HepG2 (cell line): ENCODE measurements around the gene DDX39B. TPM values are rescaled to one million over a fixed set of nuclear protein-coding genes. Genes with fewer than 3 reads are reported as not detected.
A peak's percentile ranks its signal among the peaks of the same experiment; 100 is the strongest.

Source experiments
- CERS6 ChIP-seq: sonication (generic); formaldehyde crosslinking; IDR thresholded peaks from 2 replicates; pipeline ENCODE4 v1.5.0; 2020; ENCODE audit warnings: missing genetic modification reagents
- EED ChIP-seq: sonication (generic); formaldehyde crosslinking; IDR thresholded peaks from 2 replicates; pipeline ENCODE4 v1.5.0; 2020; ENCODE audit warnings: mild to moderate bottlenecking, missing genetic modification reagents
- IKZF4 ChIP-seq: sonication (generic); formaldehyde crosslinking; IDR thresholded peaks from 2 replicates; pipeline ENCODE4 v1.5.1; 2020; ENCODE audit warnings: borderline replicate concordance, mild to moderate bottlenecking, low read depth, missing genetic modification reagents; ENCODE audit errors: not compliant biosample characterization
- ISX ChIP-seq: sonication (generic); formaldehyde crosslinking; conservative IDR thresholded peaks from 2 replicates; pipeline ENCODE4 v1.5.0; 2020; ENCODE audit warnings: missing genetic modification reagents
- LBX2 ChIP-seq: sonication (generic); formaldehyde crosslinking; IDR thresholded peaks from 2 replicates; pipeline ENCODE4 v1.5.0; 2020; ENCODE audit warnings: missing genetic modification reagents, mild to moderate bottlenecking, borderline replicate concordance
- MYC ChIP-seq: sonication (generic); formaldehyde crosslinking; IDR thresholded peaks from 2 replicates; pipeline ENCODE4 v1.9.0; 2021; ENCODE audit warnings: missing genetic modification reagents, borderline replicate concordance
- PAX8 ChIP-seq: sonication (generic); formaldehyde crosslinking; IDR thresholded peaks from 2 replicates; pipeline ENCODE4 v1.8.0; 2022; ENCODE audit warnings: mild to moderate bottlenecking, missing genetic modification reagents, borderline replicate concordance
- PTBP1 ChIP-seq: fragments of 200-400 bp; formaldehyde crosslinking; IDR thresholded peaks from 2 replicates; pipeline ENCODE4 v1.6.1; 2018; ENCODE audit warnings: low read length, low read depth; ENCODE audit not compliant: poor library complexity, severe bottlenecking
- RCOR2 ChIP-seq: IDR thresholded peaks from 2 replicates; pipeline ENCODE4 v1.6.1; 2016; ENCODE audit warnings: missing biosample characterization, missing genetic modification reagents
- SOX5 ChIP-seq: IDR thresholded peaks from 2 replicates; pipeline ENCODE4 v1.6.1; 2016; ENCODE audit warnings: borderline replicate concordance
- ZNF142 ChIP-seq: sonication (generic); formaldehyde crosslinking; IDR thresholded peaks from 2 replicates; pipeline ENCODE4 v1.4.0; 2020; ENCODE audit warnings: missing genetic modification reagents
- ZNF512 ChIP-seq: sonication (generic); formaldehyde crosslinking; IDR thresholded peaks from 2 replicates; pipeline ENCODE4 v1.4.0; 2020; ENCODE audit warnings: mild to moderate bottlenecking, missing genetic modification reagents
- ZNF605 ChIP-seq: sonication (generic); formaldehyde crosslinking; IDR thresholded peaks from 2 replicates; pipeline ENCODE4 v1.8.0; 2022; ENCODE audit warnings: mild to moderate bottlenecking, missing genetic modification reagents
- ZNF749 ChIP-seq: sonication (generic); formaldehyde crosslinking; IDR thresholded peaks from 2 replicates; pipeline ENCODE4 v1.8.0; 2022; ENCODE audit warnings: mild to moderate bottlenecking, missing genetic modification reagents, moderate library complexity, borderline replicate concordance
- ZNF772 ChIP-seq: sonication (generic); formaldehyde crosslinking; IDR thresholded peaks from 2 replicates; pipeline ENCODE4 v1.5.0; 2020; ENCODE audit warnings: mild to moderate bottlenecking, missing genetic modification reagents
- polyA plus RNA-seq, 8 experiments: library from polyadenylated mRNA; depleted of rRNA in 3 of 8; stranded (reverse) in 7 of 8; unstranded in 1 of 8; fragments of >200 nt; fragmentation: Illumina TruSeq in 4 of 8; extraction: Trizol in 4 of 8; gene quantifications; 2 replicates each; pipeline versions ENCODE4 v1.2.1 to v1.2.3, GENCODE V29; 2011 to 2016; ENCODE audit warnings: low read depth in 4 of 8, missing spikeins in 1 of 8, mixed read lengths in 1 of 8; ENCODE audit not compliant: insufficient read depth in 1 of 8
- total RNA-seq, 5 experiments: library from RNA; depleted of rRNA; stranded (reverse); fragments of >200 nt; fragmentation: Illumina TruSeq; extraction: Trizol; gene quantifications; 2 replicates each; pipeline ENCODE4 v1.2.3, GENCODE V29; 2016; ENCODE audit warnings: low read depth in 1 of 5
- TF ChIP-seq, protein P1 (sequence below): sonication (generic); formaldehyde crosslinking; IDR thresholded peaks from 2 replicates; pipeline ENCODE4 v1.4.0; 2020; ENCODE audit warnings: missing genetic modification reagents, borderline replicate concordance

DDX39B gene
- total and polyA plus RNA-seq, 2 of the 13 experiments (the other 11 are each of a cell fraction or from before 2014, with no cell fraction given): 570 to 678 TPM

GRCh38 chr6:31580807-31581433, 39.1 kb upstream of the DDX39B start (continued):
- TF ChIP-seq, protein P1, sequence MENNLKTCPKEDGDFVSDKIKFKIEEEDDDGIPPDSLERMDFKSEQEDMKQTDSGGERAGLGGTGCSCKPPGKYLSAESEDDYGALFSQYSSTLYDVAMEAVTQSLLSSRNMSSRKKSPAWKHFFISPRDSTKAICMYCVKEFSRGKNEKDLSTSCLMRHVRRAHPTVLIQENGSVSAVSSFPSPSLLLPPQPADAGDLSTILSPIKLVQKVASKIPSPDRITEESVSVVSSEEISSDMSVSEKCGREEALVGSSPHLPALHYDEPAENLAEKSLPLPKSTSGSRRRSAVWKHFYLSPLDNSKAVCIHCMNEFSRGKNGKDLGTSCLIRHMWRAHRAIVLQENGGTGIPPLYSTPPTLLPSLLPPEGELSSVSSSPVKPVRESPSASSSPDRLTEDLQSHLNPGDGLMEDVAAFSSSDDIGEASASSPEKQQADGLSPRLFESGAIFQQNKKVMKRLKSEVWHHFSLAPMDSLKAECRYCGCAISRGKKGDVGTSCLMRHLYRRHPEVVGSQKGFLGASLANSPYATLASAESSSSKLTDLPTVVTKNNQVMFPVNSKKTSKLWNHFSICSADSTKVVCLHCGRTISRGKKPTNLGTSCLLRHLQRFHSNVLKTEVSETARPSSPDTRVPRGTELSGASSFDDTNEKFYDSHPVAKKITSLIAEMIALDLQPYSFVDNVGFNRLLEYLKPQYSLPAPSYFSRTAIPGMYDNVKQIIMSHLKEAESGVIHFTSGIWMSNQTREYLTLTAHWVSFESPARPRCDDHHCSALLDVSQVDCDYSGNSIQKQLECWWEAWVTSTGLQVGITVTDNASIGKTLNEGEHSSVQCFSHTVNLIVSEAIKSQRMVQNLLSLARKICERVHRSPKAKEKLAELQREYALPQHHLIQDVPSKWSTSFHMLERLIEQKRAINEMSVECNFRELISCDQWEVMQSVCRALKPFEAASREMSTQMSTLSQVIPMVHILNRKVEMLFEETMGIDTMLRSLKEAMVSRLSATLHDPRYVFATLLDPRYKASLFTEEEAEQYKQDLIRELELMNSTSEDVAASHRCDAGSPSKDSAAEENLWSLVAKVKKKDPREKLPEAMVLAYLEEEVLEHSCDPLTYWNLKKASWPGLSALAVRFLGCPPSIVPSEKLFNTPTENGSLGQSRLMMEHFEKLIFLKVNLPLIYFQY: no peak
- no peak for TF ChIP-seq CERS6 (CRISPR knock-in tag)
- TF ChIP-seq ZNF772 (CRISPR knock-in tag): peak; percentile 66; the same call in 1 of the 2 replicates
- TF ChIP-seq SOX5 (CRISPR knock-in tag): no peak; the same call in 1 of the 2 replicates
- TF ChIP-seq ZNF749 (CRISPR knock-in tag): peak; percentile 74; the same call in 1 of the 2 replicates
- no peak for TF ChIP-seq EED
- TF ChIP-seq ZNF512 (CRISPR knock-in tag): no peak
- peak; percentile 64; the same call in 1 of the 2 replicates for TF ChIP-seq ZNF605
- peak; percentile 76 for TF ChIP-seq MYC (CRISPR knock-in tag)
- TF ChIP-seq PAX8 (CRISPR knock-in tag): no peak
- no peak for TF ChIP-seq LBX2 (CRISPR knock-in tag)
- TF ChIP-seq ISX: no peak
- peak; percentile 59; the same call in 1 of the 2 replicates for TF ChIP-seq ZNF142 (CRISPR knock-in tag)
- no peak for TF ChIP-seq IKZF4 (CRISPR knock-in tag)
- TF ChIP-seq RCOR2: no peak
- no peak for TF ChIP-seq PTBP1
